GM12891 (cell line): Measurements from ENCODE around the gene ADAM15.

Experiments used
- POLR2A ChIP-seq: IDR thresholded peaks from 2 replicates; pipeline ENCODE4 v1.6.1; 2011; ENCODE audit warnings: low read depth, low read length, control low read depth
- POLR2AphosphoS5 ChIP-seq: IDR thresholded peaks from 2 replicates; pipeline ENCODE4 v1.6.1; 2011; ENCODE audit warnings: low read depth, low read length, control low read depth
- POU2F2 ChIP-seq: IDR thresholded peaks from 2 replicates; pipeline ENCODE4 v1.6.1; 2011; ENCODE audit warnings: low read depth, mild to moderate bottlenecking, control low read depth, low read length, moderate library complexity
- SPI1 ChIP-seq: IDR thresholded peaks from 2 replicates; pipeline ENCODE4 v1.6.1; 2011; ENCODE audit warnings: low read depth, low read length, control low read depth
- TAF1 ChIP-seq: IDR thresholded peaks from 2 replicates; pipeline ENCODE4 v1.6.1; 2011; ENCODE audit warnings: low read depth, low read length, control low read depth

DNA sequence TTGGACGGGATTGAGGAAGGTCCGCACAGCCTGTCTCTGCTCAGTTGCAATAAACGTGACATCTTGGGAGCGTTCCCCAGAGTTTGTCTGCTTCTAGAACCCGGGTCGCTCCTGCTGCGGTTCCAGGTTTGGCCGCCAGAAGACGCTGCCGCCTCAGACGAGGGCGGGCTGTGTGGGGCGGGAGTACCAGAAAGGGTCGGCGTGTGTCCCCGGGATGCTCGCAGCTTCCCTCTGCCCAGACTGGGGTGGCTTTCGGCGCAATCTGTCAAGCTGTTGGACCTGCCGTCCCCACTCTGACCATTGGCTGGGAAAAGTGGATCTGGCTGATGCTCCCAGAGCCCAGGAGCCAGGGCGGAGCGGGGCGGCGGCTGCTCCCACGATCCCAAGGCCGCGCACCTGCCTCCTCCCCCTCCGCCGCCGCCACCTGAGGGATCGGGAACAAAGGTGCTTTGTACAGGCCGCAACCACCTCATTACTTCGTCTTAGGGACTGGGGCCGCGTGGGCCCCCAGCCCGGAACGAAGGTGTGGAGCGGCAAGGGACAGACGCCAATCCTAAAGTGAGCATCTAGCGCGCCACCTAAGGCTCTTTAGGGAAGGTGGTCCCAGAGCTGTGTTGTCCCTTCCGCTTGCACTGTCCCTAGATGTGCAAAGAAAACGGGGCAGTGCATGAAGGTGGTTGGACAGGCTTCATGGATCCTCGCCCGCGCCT lies 11.7 kb downstream of the ADAM15 start:
- no peak for TF ChIP-seq POLR2AphosphoS5
- TF ChIP-seq POLR2A: no peak
- TF ChIP-seq TAF1: no peak
- no peak for TF ChIP-seq SPI1
- TF ChIP-seq POU2F2: no peak
